Measurements from ENCODE around the gene HEXA. TPM values are rescaled to one million over a fixed set of nuclear protein-coding genes. Genes with fewer than 3 reads are reported as not detected.

Gene HEXA
- total and polyA plus RNA-seq, 8 donors: 30.7 to 84.8 (median 58.0) TPM

GRCh38 chr15:72345806-72346205, 30.0 kb downstream of the HEXA start:
- TF ChIP-seq EP300 (IDR thresholded peaks at IDR 0.05): no peak
- no peak for TF ChIP-seq POLR2AphosphoS5 (IDR thresholded peaks at IDR 0.05)
- no peak for TF ChIP-seq POLR2A (IDR thresholded peaks at IDR 0.05)
- TF ChIP-seq CTCF (IDR thresholded peaks at IDR 0.05): no peak

GRCh38 chr15:72345280-72345679, 30.5 kb downstream of the HEXA start:
- TF ChIP-seq CTCF (IDR thresholded peaks at IDR 0.05): no peak
- no peak for TF ChIP-seq EP300 (IDR thresholded peaks at IDR 0.05)
- TF ChIP-seq POLR2A (IDR thresholded peaks at IDR 0.05): no peak
- TF ChIP-seq POLR2AphosphoS5 (IDR thresholded peaks at IDR 0.05): no peak
- DNase-seq: no peak
- WGBS, 5 donors: 82 to 87% (median 84%) methylated on average over 7 of the region's 7 CpGs
- Histone ChIP-seq H3K9me3 (no peaks in the 10 kb centered on the region), H3K27ac (no peak overlapping the region), H3K4me3 (no peak overlapping the region), H3K36me3 (peaks cover 56 to 89% (median 79%) of the 10 kb centered on the region in 4 donors), H3K27me3 (no peaks in the 10 kb centered on the region), H3K4me1 (no peaks in the 10 kb centered on the region)
- intact Hi-C loops (cut with DNase I; ENCODE audit: low total_unique reads): no loop called here

More at GRCh38 chr15:72345806-72346205, 30.0 kb downstream of the HEXA start:
- WGBS, 5 donors: 90 to 94% (median 92%) methylated on average over 3 of the region's 3 CpGs
- Histone ChIP-seq H3K4me1 (no peaks in the 10 kb centered on the region), H3K27ac (no peak overlapping the region), H3K4me3 (no peak overlapping the region), H3K36me3 (peaks cover 59 to 94% (median 84%) of the 10 kb centered on the region in 4 donors), H3K27me3 (no peaks in the 10 kb centered on the region), H3K9me3 (no peaks in the 10 kb centered on the region)
- no peak for DNase-seq
- intact Hi-C loops (cut with DNase I; ENCODE audit: low total_unique reads): no loop called here

- Histone ChIP-seq H3K9me3 (no peaks in the 10 kb centered on the region), H3K27ac (no peak overlapping the region), H3K36me3 (peaks cover 52 to 82% (median 72%) of the 10 kb centered on the region in 4 donors), H3K27me3 (no peaks in the 10 kb centered on the region), H3K4me1 (peaks cover 0 to 3% (median under 1%) of the 10 kb centered on the region in 4 donors), H3K4me3 (no peak overlapping the region)
- TF ChIP-seq POLR2AphosphoS5 (IDR thresholded peaks at IDR 0.05) (no peak), POLR2A (IDR thresholded peaks at IDR 0.05) (no peak), CTCF (IDR thresholded peaks at IDR 0.05) (no peak), EP300 (IDR thresholded peaks at IDR 0.05) (no peak)
- 71 to 96% (median 84%) methylated on average over 1 of the region's 1 CpG for WGBS, 5 donors
- intact Hi-C loops (cut with DNase I; ENCODE audit: low total_unique reads): no loop called here
- no peak for DNase-seq
Measured at GRCh38 chr15:72344602-72345001, 31.2 kb downstream of the HEXA start.

- Histone ChIP-seq H3K4me1 (peaks cover 0 to 13% (median 4%) of the 10 kb centered on the region in 4 donors), H3K9me3 (no peaks in the 10 kb centered on the region), H3K27ac (no peak overlapping the region), H3K4me3 (no peak overlapping the region), H3K27me3 (no peaks in the 10 kb centered on the region), H3K36me3 (peaks cover 33 to 66% (median 54%) of the 10 kb centered on the region in 4 donors)
- peak; percentile 32 to 54 for DNase-seq
- 63 to 69% (median 66%) methylated on average over 11 of the region's 11 CpGs for WGBS, 5 donors
- intact Hi-C loops (cut with DNase I; ENCODE audit: low total_unique reads): no loop called here
- TF ChIP-seq POLR2AphosphoS5 (IDR thresholded peaks at IDR 0.05): no peak
- peak in 3 of 7 experiments; percentile 19 to 32 (median 22) for TF ChIP-seq CTCF (IDR thresholded peaks at IDR 0.05)
- TF ChIP-seq EP300 (IDR thresholded peaks at IDR 0.05): no peak
- no peak for TF ChIP-seq POLR2A (IDR thresholded peaks at IDR 0.05)
Measured at GRCh38 chr15:72342385-72342784, 33.4 kb downstream of the HEXA start.

All from stomach (tissue), 9 donors.